HG03558 (cell line): ENCODE measurements around the gene SFXN5.
A peak's percentile ranks its signal among the peaks of the same experiment; 100 is the strongest.
"Not testable (repeated sequence)": the region's sequence is repeated elsewhere in the genome, so short reads cannot be mapped to it uniquely, and the experiment has no call there.

Experiments used
- ATAC-seq: cut with Tn5 transposase; IDR thresholded peaks from one replicate; pipeline ENCODE4 v1.9.1; 2021; ENCODE audit warnings: moderate number of reproducible peaks; ENCODE audit not compliant: unreplicated experiment; ENCODE audit errors: extremely low read depth

SFXN5 gene

GRCh38 chr2:73071360-73072128 is at the start of gene SFXN5:
SFXN5 (minus strand) TSS chr2:73071712; CDS start chr2:73071705, 7 bp downstream.
- ATAC-seq = peak; percentile 78

DNA sequence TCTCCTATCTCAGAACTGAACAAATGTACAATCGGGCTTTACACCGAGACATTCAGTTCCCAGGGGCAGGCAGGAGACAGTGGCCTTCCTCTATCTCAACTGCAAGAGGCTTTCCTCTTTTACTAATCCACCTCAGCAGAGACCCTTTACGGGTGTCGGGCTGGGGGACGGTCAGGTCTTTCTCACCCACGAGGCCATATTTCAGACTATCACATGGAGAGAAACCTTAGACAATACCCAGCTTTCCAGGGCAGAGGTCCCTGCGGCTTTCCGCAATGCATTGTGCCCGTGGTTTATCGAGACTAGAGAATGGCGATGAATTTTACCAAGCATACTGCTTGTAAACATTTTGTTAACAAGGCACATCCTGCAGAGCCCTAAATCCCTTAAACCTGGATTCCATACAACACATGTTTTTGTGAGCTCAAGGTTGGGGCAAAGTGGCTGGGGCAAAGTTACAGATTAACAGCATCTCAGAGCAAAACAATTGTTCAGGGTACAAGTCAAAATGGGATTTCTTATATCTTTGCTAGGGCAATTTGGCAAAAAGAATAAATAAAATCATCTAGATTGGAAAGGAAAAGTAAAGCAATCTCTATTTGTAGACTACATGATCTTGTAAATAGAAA is 48.2 kb upstream of the SFXN5 start:
- ATAC-seq = not testable (repeated sequence)

GRCh38 chr2:73117441-73117840 is 45.9 kb upstream of the SFXN5 start:
- ATAC-seq = no peak

- ATAC-seq = no peak
These were observed 44.9 kb upstream of the SFXN5 start for GRCh38 chr2:73116182-73116960.

GRCh38 chr2:73114273-73114867 is 42.9 kb upstream of the SFXN5 start:
- ATAC-seq = no peak

DNA sequence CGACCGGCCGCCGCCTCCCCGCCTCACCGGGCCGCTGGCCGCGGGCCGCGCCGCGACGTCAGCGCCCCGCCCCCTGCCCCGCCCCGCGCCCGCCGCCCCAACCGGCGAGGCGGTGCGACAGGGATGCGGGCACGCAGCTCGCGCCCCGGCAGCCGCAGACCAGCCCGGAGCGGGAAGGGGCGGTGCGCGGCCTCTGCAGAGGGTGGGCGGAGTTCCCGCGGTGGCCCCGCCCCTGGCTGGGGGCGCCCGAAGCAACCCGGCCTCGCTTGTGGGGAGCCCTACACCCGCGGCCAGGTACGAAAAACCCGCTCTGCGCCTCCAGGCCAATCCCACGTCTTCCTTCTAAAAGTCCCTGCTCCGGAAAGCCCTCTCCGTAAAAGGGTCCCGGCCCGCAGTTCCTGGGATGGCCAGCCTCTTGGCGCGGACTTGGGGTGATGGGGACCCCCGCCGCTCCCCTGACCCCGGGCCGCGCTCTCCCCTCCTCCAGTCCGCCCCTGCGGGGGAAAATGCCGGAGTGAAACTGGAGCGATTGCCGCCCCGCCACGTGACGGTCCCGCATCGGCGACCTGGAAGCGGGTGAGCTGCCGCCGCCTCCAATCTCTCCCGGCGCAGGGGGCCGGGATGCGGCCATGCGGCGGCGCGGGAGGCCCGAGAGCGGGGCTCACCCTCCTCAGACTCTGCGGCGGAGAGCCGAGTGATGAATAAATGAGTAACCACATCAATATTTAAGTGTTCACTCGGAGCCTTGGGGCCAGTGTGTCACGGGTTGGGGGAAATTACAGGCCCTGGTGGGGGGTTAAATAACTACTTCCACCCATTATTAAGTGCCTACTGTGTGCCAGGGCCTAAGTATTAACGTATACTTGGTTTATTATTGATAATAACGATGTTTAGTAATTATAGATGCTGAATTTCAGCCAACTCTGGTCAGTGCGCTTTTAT is 41.7 kb upstream of the SFXN5 start, which contains the start of gene RAB11FIP5:
RAB11FIP5 (minus strand) TSS at position 36 of the 942 bp plus-strand sequence. CDS start 171 bp downstream, outside the sequence.
- ATAC-seq = peak; percentile 53

GRCh38 chr2:73112026-73112912 is 40.8 kb upstream of the SFXN5 start:
- no peak for ATAC-seq

GRCh38 chr2:73111073-73112025 is 39.8 kb upstream of the SFXN5 start:
- no peak for ATAC-seq

- no peak for ATAC-seq
These were observed 38.9 kb upstream of the SFXN5 start for GRCh38 chr2:73110168-73111072.

DNA sequence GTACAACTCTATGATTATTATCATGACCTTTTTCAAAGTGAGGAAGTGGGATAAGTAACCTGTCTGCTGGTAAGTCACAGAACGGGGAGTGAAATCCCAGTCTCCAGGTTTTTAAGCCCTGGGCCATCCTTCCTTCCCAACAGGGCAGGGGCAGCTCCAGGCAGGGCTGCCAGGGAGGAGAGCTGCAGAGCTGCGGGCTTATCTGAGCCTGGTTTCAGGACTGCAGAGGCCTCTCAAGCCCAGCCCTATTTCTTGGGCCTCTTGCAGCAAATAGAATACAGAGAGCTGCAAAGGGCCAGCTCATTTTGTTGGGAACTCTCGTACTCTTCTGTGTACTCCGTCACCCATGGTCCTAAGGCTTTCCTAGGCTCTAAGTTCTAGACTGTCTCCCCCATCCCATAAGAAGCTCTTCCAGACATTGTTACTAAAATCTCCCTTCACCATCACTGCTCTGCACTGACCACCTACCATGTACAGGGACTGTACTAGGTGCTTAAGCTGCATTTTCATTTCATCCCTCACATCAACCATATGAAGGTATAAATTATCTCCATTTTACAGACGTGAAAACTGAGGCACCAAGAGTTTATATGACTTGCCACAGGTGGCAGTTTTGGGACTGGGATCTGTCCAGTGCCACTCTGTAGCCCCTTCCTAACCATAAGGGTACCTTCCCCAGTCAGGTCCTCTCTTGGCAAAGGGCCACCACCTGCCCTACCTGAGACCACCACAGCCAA is 38.1 kb upstream of the SFXN5 start:
- ATAC-seq = no peak

- ATAC-seq = no peak
These were observed 35.9 kb upstream of the SFXN5 start for GRCh38 chr2:73107211-73107926.

- no peak for ATAC-seq
These were observed 35.3 kb upstream of the SFXN5 start for GRCh38 chr2:73106791-73107190.

- ATAC-seq = no peak
These were observed 34.0 kb upstream of the SFXN5 start for GRCh38 chr2:73105511-73105971.

GRCh38 chr2:73104933-73105332 is 33.4 kb upstream of the SFXN5 start:
- no peak for ATAC-seq

DNA sequence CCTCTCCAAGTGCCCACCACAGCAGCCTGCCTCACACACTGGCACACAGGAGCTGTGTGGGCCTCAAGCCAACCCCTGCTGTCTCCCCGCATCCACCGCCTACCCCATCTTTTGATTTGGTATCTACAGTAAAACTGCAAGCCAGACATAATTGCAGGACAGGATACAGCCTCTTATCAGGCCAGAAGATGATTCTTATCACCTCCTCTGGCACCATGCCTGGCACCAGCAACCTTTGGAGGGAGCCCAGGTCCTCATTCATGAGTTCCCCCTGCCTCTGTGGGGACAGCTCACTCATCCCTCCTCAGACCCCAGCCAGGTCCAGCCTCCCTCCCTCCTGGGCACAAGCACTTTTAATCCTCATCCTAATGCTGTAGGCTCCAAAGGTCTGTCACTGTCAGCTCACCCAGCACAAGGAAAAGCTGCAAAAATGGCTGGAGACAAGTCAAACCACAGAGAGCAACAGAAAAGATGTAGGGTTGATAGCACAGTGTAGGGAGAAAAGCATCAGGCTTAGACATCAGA is 31.6 kb upstream of the SFXN5 start:
- ATAC-seq = no peak
